Fibroblast of the aortic adventitia (primary cell): Measurements from ENCODE around the gene FUZ. TPM values are rescaled to one million over a fixed set of nuclear protein-coding genes. Genes with fewer than 3 reads are reported as not detected.

ENCODE experiments used
- DNase-seq: peaks from one replicate; pipeline ENCODE4 v3.0.0-alpha.2; 2010; ENCODE audit warnings: low read depth
- H3K4me3 ChIP-seq: 2 replicates; pipeline ENCODE4 v1.5.1; 2011; ENCODE audit warnings: low read depth, mild to moderate bottlenecking, control low read depth, low read length, moderate library complexity
- CTCF ChIP-seq: IDR thresholded peaks from 2 replicates; pipeline ENCODE4 v1.5.1; 2011; ENCODE audit warnings: mild to moderate bottlenecking, low read length, control low read depth, inconsistent platforms; ENCODE audit not compliant: insufficient read depth
- total RNA-seq: library from RNA; depleted of rRNA; stranded (reverse); fragments of >200 nt; gene quantifications from 2 replicates; pipeline ENCODE4 v1.2.3, GENCODE V29; 2012; ENCODE audit warnings: low replicate concordance

FUZ gene
- total RNA-seq, 1 donor, result 23.5 TPM

DNA sequence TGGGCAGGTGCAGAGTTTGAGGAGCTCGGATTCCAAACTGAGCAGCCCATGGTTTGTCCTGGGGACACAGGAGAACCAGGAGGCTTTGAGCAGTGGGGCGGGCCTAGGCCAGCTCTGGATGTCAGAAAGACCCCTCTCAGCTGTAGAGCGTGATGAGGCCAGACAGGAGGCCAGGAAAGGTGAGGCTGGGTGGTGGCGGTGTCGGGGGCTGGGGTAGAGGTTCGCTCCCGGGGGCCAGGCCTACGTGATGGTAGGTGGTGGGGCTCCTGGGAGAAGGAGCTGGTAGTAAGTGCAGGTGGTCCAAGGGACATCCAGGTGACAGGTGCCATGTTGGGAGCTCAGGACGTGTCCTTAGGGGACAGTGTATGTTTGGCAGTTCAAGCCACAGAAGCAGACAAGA is 24.3 kb upstream of the FUZ start:
- no peak for TF ChIP-seq CTCF

GRCh38 chr19:49837009-49837310 is 23.9 kb upstream of the FUZ start:
- no peak overlapping the region for H3K4me3 ChIP-seq
- TF ChIP-seq CTCF, result no peak
- DNase-seq, result no peak

More for the DNA sequence above, 24.3 kb upstream of the FUZ start:
- DNase-seq, result no peak
- no peak overlapping the region for H3K4me3 ChIP-seq

- TF ChIP-seq CTCF, result no peak
- DNase-seq, result no peak
- no peak overlapping the region for H3K4me3 ChIP-seq
These were observed 23.3 kb upstream of the FUZ start for GRCh38 chr19:49836176-49837008.

DNA sequence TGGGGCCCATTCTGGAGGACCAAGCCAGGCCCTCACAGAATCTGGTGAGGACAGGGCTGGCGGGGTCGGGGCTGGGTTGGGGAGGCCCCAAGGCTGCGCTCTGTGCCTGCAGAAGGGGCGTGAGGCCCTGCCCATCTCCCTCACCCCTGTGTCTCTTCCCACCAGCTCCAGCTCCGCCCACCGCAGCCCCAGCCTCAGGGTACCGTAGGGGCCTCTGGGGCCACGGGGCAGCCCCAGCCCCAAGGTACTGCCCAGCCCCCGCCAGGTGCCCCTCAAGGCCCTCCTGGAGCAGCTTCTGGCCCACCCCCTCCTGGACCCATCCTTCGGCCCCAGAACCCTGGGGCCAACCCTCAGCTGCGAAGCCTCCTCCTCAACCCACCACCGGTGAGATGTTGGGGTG is 22.5 kb upstream of the FUZ start:
- H3K4me3 ChIP-seq, result no peak overlapping the region
- DNase-seq, result no peak
- TF ChIP-seq CTCF, result no peak

GRCh38 chr19:49833599-49833998 is 20.5 kb upstream of the FUZ start:
- TF ChIP-seq CTCF, result no peak
- no peak overlapping the region for H3K4me3 ChIP-seq
- DNase-seq, result no peak

- DNase-seq, result no peak
- no peak for TF ChIP-seq CTCF
- no peak overlapping the region for H3K4me3 ChIP-seq
These were observed 19.5 kb upstream of the FUZ start for GRCh38 chr19:49832556-49832955.

GRCh38 chr19:49831592-49831991 is 18.5 kb upstream of the FUZ start:
- no peak for TF ChIP-seq CTCF
- no peak for DNase-seq
- H3K4me3 ChIP-seq, result no peak overlapping the region
